CD4-positive, alpha-beta T cell treated with Interleukin-1 beta for 1 hour (primary cell): Measurements from ENCODE around the gene MRPL21.

Experiments used
- DNase-seq, 2 donors: peaks; one replicate each; pipeline ENCODE4 v3.0.0-alpha.2; 2020 to 2022

MRPL21 gene

DNA sequence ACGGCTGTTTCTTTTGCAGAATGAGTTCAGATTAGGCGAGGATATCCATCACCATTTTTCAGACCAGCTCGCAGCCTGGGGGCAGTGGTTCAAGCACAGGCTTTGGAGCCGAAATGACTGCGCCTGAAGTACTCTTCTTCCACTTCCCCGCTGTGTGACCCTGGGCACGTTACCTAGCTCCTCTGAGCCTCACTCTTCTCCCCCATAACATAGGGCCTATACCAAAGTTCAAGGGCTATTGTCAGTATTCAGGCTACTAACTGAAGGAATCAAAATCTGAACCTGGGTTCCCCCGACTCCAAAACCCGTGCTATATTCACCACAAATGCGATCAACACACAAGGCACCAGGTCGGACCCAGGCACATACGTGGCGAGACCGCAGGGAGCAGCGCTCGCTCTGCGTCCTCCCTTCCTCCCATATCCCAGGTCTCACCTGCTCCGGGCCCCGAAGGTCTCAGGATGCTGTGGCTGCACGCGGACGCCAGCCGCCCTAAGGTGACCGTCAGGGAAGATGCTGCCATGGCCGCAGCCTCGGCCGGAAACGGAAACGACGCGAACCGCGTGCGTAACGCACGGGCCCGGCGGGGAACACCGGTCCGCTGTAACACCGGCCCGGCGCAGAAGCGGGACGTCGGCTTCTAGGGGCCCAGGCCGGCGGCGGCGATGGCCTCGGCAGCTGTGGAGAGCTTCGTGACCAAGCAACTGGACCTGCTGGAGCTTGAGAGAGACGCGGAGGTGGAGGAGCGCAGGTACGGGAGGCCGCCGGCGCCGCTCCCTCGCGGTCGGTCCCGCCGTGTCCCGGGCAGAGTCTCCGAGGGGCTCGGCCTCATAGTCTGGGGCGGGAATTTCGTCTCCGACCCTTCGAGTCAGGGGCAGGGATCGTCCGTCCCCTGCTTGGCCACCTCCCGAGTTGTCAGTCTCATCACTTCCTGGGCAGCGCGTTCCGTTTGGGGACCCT, at the start of gene MRPL21, which contains the start of gene IGHMBP2:
MRPL21 (minus strand) TSS at position 545 of the 960 bp plus-strand sequence; CDS start at position 523, 22 bp downstream.
IGHMBP2 (plus strand) TSS at position 604 of the 960 bp plus-strand sequence; CDS start at position 666, 62 bp downstream.
- DNase-seq: peak; percentile 82 to 86

DNA sequence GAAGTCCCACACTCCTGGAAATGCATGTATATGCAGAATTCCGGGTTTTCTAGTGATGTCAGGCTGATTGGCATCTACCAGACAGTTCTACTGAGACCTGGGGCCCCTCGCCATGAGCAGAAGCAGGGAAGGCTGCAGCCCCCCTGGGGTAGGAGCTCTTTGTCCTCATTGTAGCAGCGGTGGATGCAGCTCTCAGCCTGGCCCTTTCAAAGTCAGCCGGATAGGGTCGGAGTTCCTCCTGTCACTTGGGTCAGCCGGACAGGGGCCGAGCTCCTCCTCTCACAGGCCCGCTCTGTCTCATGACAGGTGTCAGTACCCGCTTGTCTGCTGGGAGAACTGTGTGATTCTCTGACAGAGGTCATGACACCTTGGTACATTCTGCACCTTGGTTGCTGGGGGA, 47.1 kb upstream of the MRPL21 start:
- no peak for DNase-seq

DNA sequence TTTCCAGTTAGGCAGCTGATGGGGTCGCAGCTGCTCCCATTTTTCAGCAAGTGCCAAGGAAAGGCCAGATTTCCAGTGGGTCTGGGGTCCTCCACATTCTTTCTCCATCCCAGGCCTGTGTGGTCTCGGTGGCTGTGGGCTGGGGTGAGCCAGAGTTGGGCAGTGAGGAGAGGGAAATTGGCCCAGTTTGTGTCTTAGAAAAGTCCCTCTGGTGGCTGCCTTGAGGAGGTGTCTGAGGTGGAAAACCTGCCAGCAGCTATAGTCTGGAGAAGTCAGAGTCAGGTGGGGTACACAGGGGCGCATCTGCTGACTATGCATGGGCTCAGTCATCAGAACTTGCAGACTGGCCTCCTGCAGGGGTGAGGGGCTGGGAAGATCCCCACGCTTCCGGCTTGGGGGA, 46.6 kb upstream of the MRPL21 start:
- DNase-seq: no peak

DNA sequence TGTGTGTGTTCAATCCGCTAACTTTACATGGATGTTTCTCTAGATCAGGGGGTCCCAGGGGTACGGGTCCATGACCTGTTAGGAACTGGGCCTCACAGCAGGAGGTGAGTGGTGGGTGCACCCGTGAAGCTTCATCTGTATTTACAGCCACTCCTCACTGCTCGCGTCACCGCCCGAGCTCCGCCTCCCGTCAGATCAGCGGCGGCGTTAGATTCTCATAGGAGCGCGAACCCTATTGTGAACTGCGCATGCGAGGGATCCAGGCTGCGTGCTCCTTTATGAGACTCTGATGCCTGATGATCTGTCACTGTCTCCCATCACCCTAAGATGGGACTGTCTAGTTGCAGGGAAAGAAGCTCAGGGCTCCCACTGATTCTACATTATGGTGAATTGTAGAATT, 45.3 kb upstream of the MRPL21 start:
- DNase-seq: no peak

DNA sequence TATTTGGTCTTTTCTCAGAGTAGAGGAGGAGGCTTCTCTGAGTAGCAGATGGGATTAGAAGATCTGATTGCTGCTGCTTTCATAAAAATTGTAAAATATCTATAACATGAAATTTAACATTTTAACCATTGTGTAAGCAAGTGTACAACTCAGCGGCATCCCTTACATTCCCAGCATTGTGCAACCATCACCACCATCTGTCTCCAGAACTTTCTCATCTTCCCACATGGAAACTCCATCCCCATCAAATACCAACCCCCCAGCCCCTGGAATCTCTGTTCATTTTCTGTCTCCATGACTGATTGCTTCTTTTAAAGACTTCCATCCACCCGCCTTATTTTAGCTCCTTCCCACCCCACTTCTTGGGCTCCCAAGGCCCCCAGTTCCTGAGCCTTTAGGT, 44.9 kb upstream of the MRPL21 start:
- no peak for DNase-seq

DNA sequence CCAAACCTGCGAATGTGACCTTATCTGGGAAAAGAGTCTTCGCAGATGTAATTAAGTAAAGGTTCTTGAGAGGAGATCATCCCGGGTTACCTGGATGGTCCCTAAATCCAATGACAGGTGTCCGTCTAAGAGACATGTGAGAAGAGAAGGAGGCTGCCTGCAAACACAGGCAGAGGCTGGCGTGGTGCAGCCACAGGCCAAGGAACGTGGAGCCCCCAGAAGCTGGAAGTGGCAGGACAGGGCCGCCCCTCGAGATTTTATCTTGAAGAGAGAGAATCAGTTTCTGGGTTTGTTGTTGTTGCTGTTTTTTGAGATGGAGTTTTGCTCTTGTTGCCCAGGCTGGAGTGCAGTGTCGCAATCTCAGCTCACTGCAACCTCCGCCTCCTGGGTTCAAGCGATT, 43.5 kb upstream of the MRPL21 start:
- no peak for DNase-seq

DNA sequence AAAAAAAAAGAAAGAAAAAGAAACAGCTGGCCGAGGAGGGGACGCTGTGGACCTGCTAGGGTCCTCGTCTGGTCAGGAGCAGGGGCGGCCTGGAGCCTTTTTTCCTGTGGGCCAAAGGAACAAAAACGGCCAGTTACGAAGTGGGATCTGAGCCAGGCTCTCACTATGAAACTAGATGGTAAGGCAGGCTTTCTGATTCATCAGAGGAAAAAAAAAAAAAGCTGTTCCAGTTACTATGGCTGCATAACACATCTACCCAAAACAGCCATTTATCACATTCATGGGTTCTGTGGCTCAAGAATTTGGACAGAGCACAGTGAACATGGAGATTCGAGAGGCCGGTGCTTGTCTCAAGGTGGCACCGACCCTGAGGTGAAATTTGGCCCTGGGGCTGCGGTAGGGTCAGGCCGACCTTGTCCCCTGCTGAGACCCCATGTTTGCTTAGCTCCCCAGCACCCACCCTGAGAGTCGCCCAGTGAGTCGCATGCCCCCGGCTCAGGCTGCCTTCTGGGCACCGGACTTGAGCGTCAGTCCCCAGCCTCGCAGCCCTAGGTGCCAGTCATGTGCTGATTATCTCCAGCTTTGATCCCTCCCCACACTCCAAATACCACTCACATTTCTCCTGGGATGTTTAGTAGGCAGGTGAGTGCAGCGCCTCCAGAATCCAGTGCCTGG, 42.9 kb upstream of the MRPL21 start:
- no peak for DNase-seq

DNA sequence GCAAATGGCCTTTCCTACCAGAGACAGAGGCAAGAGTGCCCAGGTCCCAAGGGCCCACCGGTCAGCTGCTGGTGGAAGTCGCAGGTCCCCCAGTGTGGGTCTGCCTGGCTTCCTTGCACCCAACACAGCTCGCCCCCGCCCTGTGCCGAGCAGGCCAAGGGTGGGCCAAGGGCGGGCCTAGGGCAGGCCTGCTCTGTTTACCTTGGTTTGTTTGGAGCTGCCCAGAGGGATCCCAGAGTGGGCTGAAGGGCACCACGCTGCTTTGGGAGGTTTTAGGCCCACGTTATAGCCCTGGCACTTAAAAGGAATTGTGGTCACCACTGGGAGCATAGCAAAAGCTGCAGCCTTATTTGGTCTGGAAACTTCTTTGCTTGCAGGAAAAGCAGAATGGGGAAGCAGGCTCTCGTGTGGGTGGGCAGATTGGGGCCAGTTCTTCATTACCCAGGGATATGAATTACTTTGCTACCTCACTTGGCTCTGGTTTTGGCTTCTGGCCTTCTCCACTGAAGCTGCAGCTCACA, 39.2 kb upstream of the MRPL21 start:
- no peak for DNase-seq

DNA sequence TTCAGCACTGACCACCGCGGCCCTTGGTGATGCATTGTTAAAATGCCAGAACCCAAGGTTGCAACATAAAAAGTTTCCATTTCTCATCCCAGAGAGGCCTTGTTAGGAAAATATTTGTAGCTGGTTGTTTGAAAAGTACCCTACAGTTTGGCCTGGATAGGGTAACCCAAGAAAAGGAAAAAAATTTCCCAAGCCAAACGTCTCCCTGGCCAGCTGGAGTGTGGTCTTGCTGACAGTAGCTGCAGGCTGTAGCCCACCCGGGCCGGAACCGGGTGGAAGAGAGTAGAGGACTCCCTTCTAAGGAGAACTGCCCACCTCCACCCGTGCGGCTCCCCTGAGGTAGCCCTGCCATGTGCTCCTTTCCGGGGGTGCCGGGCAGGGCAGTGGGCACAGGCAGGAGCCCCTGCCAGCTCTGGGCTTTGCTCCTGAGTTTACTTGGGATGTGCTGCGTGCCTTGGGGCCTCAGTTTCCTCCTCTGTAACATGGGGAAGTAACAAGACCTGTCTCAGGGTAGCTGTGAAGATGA, 38.5 kb upstream of the MRPL21 start:
- no peak for DNase-seq

DNA sequence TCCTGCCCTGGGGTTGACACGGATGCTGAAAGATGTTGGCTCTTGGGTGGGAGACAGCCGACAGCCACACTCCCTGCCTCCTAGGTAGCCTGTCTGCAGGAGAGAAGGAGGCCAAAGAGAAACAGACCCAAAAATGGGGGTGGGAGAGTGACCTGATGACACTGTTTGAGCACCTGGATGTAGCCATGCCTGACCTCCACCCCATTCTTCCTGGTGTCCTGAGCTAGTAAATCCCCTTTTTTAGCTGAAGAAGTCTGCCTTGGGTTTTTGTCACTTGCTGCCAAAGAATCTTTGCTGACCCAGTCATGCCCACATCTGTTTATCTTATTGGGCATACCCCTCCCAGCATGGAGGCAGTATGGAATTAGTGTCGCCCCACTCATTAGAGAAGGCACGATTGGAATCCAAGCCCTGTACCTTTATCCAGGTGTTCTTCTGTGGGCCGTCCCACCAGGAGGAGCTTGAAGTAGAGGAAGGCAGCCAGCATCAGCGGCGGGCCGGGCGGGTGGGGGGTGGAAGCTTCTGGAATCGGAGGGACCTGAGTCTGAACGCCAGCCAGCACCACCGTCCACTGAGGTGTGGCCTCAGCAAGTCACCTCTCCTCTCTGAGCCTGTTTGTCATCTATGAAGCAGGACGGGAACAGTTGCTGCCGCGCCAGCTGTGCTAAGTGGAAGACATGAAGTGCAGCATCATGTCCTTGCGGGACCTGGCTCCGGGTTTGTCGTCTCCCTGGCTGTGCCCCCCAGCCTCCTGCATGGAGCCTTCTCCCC, 37.9 kb upstream of the MRPL21 start:
- DNase-seq: no peak

DNA sequence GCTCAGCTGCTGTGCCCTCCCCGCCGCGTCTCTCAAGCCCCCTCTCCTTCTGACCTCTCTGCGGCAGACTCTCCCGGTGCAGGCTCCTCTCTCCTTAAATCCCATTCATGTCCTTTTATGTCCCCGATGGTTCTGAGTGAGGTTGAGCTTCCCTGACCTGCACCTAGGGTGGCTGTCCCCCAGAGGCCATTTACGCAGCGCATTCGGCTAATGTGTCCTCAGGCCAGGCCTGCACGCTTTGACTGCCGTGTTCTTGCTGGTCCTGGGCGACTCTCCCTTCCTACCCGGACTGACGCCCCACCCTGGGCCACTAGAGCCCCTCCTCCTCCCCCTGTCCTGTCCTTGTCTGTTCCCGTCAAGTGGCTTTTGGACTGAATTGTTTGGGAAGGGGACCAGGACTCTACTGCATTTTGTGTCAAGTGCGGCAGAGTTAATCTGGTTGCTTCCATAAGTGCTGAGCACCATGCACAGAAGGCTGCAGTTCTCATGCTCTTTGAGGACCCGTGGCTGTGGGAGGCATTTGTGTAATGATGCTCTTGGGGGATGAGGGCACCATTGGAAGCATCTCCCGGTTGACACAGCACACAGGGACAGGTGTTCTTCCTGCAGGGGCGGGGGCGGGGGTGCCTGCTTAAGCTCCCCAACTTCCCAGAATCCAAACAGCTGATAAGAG, 37.2 kb upstream of the MRPL21 start:
- DNase-seq: no peak

DNA sequence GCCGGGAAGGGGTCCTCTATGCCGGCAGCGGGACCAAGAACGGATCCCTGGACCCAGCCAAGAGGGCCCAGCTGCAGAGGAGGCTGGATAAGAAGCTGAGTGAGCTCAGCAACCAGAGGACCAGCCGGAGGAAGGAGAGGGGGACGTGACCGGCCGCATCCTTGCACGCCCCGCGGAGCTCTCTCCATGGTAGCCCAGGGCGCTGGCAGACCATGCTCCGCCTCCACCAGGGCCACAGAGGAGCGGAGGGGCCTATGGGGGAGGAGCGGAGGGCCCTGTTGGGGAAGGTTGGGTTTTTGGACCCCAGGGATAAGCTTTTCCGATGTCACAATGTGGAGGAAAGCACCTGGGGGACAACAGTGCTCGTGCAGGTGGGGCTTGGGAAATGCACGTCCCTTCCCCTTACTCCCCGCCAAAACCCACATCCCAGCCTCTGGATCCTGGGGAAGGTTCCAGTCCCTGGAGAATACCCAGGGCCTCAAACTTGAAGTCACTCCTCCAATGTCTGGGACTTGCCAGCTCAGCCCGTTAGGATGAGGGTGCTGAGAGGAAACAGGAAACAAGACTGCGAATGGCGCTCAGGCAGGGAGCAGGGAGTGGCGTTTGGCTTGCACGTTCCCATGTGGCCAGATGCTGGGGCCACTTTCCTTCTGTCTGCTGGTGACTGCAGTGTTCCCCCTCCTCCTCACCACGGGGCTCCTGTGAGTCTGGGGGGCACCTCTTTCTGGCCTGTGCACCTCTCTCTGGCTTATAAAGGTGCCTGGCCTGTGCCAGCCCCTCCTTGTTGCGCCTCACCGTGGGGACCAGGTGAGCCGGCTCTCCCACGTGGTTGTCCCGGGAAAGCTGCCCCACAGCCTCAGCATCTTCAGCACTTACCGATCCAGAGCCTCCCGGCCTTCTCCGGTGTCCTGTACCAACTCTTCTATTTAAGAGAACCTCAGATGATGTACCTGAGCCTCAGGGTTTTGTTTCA, 36.2 kb upstream of the MRPL21 start:
- no peak for DNase-seq

DNA sequence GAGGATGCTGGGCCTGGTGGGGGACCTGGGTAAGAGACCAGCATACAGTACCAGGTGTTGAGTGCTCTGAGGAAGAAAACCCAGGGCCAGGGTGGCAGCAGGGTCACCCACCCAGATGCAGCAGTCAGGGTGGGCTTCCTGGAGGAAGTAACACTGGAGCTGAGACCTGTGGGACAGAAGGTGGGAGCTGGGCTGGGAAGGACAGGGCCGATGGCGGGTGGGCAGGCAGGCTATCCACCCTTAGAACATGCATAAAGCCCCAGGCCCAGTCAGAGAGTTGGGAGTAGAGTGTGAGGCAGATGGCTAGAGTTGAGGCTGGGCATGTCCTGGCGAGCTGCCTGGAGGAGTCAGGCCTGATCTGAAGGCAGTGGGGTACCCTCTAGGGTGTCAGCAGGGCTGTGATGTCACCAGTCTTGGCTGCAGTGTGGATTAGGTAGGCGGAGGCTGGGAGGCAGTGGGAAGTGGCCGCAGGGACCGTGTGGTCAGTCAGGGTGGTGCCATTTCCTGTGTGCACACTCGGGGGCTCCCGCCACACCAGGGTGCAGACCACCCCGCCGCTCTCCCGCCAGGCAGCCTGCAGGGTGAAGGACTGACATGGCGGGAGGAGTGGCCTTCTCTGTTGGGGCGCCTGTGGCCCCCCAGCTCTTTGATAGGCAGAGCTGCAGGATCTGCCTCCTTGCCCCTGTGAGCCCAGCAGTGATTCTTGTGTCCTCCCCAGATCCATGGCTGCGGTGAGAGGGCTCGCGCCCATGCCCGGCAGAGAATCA, 35.4 kb upstream of the MRPL21 start:
- DNase-seq: no peak

DNA sequence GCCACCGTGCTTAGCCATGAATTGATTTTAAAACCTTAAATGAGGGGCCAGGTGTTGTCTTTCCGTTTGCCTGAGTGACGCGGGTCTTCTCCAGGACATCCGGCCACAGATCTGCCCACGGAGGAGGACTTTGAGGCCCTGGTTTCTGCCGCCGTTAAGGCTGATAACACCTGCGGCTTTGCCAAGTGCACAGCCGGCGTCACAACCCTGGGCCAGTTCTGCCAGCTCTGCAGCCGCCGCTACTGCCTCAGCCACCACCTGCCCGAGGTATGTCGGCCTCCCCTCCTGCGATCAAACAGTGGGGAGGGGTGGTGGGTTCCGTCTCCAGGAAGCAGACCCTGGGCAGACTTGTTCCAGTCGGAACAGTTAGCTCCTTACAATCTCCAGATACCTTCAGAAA, 34.5 kb upstream of the MRPL21 start:
- no peak for DNase-seq

DNA sequence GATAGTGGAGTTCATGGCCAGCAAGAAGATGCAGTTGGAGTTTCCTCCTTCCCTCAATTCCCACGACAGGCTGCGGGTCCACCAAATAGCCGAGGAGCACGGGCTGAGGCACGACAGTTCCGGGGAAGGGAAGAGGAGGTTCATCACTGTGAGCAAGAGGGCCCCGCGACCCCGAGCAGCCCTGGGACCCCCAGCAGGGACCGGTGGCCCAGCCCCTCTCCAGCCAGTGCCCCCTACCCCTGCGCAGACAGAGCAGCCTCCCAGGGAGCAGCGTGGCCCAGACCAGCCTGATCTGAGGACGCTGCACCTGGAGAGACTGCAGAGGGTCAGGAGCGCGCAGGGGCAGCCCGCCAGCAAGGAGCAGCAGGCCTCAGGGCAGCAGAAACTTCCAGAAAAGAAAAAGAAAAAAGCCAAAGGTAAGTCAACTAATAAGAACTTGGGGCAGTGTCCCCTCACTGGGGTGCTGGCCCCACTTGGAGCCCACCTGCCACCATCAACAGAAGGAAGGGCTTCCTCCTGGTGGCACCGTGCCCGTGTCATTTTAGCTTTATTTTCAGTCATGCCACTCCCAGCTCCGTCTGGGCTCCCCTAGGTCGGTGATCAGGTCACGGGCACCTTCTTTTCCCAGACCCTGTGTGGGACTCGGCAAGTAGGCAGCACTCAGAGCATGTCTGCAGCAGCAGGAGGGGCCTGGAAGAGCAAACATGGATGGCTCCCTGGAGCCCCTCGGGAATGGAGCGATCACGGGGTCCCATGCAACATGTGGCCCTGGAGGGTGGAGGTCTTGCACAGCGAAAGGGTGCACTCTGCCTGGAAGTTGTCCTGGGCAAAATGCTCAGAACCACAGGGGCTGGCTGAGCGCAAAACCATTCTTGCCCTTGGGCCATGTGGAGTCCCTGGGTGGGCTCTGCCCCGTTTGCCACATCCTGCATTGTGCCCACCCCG, 33.3 kb upstream of the MRPL21 start:
- no peak for DNase-seq

DNA sequence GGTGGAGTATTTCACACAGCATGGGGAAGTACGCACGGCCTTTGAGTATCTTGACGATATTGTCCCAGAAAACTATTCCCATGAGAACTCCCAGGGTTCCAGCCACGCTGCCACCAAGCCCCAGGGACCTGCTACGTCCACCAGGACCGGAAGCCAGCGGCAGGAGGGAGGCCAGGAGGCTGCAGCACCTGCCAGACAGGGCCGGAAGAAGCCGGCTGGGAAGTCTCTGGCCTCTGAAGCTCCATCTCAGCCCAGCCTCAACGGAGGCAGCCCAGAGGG, 32.7 kb upstream of the MRPL21 start:
- no peak for DNase-seq

DNA sequence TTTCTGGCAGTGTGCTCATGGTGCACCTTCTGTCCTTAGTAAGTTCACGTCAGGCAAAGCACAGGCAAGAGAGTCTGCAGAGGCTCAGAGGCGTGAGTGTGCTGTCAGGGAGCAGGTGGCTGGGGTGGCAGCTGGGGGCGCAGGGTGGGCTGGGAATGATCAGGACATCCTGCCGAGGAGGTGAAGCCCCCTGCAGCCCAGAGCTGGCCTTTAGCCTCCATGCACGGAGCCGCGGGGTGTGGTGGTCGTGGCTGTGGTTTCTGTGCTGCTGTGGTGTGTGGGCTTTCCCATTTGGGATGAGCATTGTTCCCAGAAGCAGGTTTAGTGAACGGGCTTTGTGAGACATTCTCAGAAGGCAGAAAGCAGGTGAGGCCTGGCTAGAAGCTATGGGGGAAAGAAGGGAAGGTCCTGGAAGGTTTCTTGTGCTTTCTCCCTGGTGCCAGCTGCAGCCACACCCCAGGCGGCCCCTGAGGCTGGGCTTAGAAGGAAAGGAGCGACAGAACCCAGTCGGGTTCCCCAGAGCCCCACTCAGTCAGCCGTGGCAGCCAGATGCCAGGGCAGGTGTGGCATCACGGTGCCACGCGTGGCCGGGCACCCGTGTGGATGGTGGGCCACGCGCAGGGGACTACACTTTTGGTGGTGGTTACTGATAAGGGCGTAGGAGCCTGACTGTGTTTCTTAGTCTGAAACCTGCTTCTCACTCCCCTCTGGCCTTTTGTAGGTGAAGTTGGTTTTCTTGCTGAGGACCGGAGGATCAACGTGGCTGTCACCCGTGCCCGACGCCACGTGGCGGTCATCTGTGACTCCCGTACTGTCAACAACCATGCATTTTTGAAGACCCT, 32.1 kb upstream of the MRPL21 start:
- no peak for DNase-seq

DNA sequence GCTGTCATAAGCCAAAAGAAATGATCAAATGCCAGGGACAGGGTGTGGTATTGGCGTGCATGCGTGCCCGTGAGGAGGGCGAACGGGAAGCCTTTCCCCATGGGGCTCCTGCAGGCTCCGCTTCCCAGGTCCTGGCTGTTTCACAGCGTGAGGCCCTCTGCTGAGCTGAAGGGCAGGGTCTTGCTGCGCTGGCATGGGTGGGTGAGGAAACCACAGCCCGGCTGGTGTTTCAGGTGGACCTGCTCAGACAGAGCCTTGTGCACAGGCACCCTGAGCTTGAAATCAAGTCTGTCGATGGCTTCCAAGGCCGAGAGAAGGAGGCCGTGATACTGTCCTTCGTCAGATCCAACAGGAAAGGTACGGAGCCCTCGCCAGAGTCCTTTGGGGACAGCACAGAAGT, 31.4 kb upstream of the MRPL21 start:
- no peak for DNase-seq
